Tibial nerve (tissue), 3 donors: ENCODE data around the gene LAMTOR4.

Experiments
- POLR2A ChIP-seq, 2 donors: fragments of 450-650 bp; IDR thresholded peaks; one replicate each; pipeline ENCODE4 v1.6.1; 2017; ENCODE audit warnings: antibody characterized with exemption in 2 of 2, mild to moderate bottlenecking in 2 of 2, moderate library complexity in 2 of 2
- TF ChIP-seq, protein P1 (sequence below), 5 experiments: fragments of 200-600 bp in 3 of 5; fragments of 450-650 bp in 2 of 5; sonication (generic) in 3 of 5; IDR thresholded peaks; one replicate each; pipeline ENCODE4 v1.5.1; 2016 to 2019; ENCODE audit warnings: antibody characterized with exemption in 5 of 5, mild to moderate bottlenecking in 3 of 5, moderate library complexity in 2 of 5

DNA sequence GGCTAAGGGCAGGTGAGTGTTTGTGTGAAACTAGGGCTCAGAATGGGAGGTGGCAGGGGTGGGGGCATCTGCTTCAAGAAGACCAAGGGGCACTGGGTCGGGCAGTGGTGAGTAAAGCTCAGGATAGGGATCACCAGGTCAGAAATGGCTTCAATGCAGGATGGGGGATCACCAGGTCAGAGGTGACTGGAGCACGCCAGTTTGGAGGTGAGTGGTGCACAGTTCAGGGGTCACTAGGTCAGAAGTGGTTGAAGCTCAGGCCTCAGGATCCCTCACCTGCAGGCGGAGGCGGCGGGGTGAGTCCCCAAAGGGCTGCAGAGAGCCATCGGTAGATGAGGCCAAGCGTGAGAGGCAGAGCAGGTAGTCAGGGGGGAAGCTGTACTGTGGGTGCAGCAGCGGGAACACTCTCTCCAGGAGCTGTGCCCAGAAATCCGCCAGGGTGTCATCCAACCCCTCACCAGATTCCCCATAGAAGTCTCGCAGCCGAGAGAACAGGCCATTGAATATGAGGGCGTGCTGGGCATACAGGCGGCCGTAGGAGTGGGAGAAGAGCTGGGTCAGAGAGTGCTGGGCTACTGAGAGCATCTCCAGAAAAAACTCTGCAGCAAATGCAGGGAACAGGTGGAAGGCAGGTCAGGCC is 26.7 kb downstream of the LAMTOR4 start:
- TF ChIP-seq, protein P1, sequence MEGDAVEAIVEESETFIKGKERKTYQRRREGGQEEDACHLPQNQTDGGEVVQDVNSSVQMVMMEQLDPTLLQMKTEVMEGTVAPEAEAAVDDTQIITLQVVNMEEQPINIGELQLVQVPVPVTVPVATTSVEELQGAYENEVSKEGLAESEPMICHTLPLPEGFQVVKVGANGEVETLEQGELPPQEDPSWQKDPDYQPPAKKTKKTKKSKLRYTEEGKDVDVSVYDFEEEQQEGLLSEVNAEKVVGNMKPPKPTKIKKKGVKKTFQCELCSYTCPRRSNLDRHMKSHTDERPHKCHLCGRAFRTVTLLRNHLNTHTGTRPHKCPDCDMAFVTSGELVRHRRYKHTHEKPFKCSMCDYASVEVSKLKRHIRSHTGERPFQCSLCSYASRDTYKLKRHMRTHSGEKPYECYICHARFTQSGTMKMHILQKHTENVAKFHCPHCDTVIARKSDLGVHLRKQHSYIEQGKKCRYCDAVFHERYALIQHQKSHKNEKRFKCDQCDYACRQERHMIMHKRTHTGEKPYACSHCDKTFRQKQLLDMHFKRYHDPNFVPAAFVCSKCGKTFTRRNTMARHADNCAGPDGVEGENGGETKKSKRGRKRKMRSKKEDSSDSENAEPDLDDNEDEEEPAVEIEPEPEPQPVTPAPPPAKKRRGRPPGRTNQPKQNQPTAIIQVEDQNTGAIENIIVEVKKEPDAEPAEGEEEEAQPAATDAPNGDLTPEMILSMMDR (IDR thresholded peaks at IDR 0.05): no peak
- TF ChIP-seq POLR2A (IDR thresholded peaks at IDR 0.05): no peak
